A673 (cell line): ENCODE measurements around the gene CLEC3B.

ENCODE experiments used
- EZH2 ChIP-seq: fragments of 200-600 bp; sonication (generic); IDR thresholded peaks from 2 replicates; pipeline ENCODE4 v1.6.1; 2017; ENCODE audit warnings: borderline replicate concordance, low read depth, mild to moderate bottlenecking, mixed read lengths, antibody characterized with exemption, low read length; ENCODE audit not compliant: poor library complexity, severe bottlenecking
- TF ChIP-seq, protein P1 (sequence below): fragments of 300-800, 200-600 bp; sonication (generic); conservative IDR thresholded peaks from 2 replicates; pipeline ENCODE4 v1.5.1; 2017; ENCODE audit warnings: low read depth, mild to moderate bottlenecking, antibody characterized with exemption, low read length, moderate library complexity, mixed read lengths

DNA sequence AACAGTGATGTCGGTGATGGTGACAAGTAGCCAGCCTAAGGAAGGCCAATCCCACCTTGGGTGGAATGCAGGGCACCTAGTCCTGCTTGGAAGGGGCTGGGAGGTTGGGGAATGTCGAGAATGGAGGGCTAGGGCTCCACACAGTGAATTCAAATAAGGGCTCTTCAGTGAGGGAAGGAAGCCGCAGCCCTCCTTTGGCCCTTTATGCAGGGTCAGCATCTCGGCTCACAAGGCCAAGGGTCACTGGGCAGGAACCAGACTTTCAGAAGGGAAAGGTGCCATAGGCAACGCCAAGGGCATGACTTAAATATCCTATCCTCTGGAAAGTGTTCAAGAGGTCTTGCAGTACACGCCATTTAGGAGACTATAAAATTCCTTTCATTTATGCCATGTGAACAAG is 56.9 kb downstream of the CLEC3B start:
- no peak for TF ChIP-seq EZH2
- TF ChIP-seq, protein P1, sequence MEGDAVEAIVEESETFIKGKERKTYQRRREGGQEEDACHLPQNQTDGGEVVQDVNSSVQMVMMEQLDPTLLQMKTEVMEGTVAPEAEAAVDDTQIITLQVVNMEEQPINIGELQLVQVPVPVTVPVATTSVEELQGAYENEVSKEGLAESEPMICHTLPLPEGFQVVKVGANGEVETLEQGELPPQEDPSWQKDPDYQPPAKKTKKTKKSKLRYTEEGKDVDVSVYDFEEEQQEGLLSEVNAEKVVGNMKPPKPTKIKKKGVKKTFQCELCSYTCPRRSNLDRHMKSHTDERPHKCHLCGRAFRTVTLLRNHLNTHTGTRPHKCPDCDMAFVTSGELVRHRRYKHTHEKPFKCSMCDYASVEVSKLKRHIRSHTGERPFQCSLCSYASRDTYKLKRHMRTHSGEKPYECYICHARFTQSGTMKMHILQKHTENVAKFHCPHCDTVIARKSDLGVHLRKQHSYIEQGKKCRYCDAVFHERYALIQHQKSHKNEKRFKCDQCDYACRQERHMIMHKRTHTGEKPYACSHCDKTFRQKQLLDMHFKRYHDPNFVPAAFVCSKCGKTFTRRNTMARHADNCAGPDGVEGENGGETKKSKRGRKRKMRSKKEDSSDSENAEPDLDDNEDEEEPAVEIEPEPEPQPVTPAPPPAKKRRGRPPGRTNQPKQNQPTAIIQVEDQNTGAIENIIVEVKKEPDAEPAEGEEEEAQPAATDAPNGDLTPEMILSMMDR = no peak
